NCI-H2029 treated with DMSO at 0.1 percent for 48 hours (cell line): ENCODE results near the gene PIGU.

Experiments used
- DNase-seq: peaks from one replicate; lab custom pipeline; 2025; lab: John Stamatoyannopoulos, UW

The PIGU gene

GRCh38 chr20:34512266-34512954 lies 164.5 kb downstream of the PIGU start:
- no peak for DNase-seq

- no peak for DNase-seq
These were observed 165.0 kb downstream of the PIGU start for GRCh38 chr20:34511891-34512265.

GRCh38 chr20:34510575-34510974 lies 166.3 kb downstream of the PIGU start:
- no peak for DNase-seq
